Tibial nerve (tissue), 4 donors: ENCODE data around the gene ZNF117.
"Not testable (repeated sequence)": the region's sequence is repeated elsewhere in the genome, so short reads cannot be mapped to it uniquely, and the experiment has no call there.

ENCODE experiments used
- EP300 ChIP-seq, 2 donors: sonication (generic); formaldehyde crosslinking; IDR thresholded peaks; one replicate each; pipeline ENCODE4 v1.6.1; 2017; ENCODE audit warnings: antibody characterized with exemption in 2 of 2, mild to moderate bottlenecking in 1 of 2
- POLR2A ChIP-seq, 2 donors: fragments of 450-650 bp; IDR thresholded peaks; one replicate each; pipeline ENCODE4 v1.6.1; 2017; ENCODE audit warnings: antibody characterized with exemption in 2 of 2, mild to moderate bottlenecking in 2 of 2, moderate library complexity in 2 of 2
- TF ChIP-seq, protein P1 (sequence below), 5 experiments: fragments of 200-600 bp in 3 of 5; fragments of 450-650 bp in 2 of 5; sonication (generic) in 3 of 5; IDR thresholded peaks; one replicate each; pipeline ENCODE4 v1.5.1; 2016 to 2019; ENCODE audit warnings: antibody characterized with exemption in 5 of 5, mild to moderate bottlenecking in 3 of 5, moderate library complexity in 2 of 5

- TF ChIP-seq, protein P1, sequence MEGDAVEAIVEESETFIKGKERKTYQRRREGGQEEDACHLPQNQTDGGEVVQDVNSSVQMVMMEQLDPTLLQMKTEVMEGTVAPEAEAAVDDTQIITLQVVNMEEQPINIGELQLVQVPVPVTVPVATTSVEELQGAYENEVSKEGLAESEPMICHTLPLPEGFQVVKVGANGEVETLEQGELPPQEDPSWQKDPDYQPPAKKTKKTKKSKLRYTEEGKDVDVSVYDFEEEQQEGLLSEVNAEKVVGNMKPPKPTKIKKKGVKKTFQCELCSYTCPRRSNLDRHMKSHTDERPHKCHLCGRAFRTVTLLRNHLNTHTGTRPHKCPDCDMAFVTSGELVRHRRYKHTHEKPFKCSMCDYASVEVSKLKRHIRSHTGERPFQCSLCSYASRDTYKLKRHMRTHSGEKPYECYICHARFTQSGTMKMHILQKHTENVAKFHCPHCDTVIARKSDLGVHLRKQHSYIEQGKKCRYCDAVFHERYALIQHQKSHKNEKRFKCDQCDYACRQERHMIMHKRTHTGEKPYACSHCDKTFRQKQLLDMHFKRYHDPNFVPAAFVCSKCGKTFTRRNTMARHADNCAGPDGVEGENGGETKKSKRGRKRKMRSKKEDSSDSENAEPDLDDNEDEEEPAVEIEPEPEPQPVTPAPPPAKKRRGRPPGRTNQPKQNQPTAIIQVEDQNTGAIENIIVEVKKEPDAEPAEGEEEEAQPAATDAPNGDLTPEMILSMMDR (IDR thresholded peaks at IDR 0.05): not testable (repeated sequence)
- not testable (repeated sequence) for TF ChIP-seq EP300, POLR2A (IDR thresholded peaks at IDR 0.05)
Observed at GRCh38 chr7:65025023-65025422, 34.2 kb upstream of the ZNF117 start.
